ENCODE data around the gene CASK. TPM values are rescaled to one million over a fixed set of nuclear protein-coding genes. Genes with fewer than 3 reads are reported as not detected.

Gene CASK
- total and polyA plus RNA-seq, 12 donors, result 4.7 to 53.0 (median 41.3) TPM

- no peak overlapping the region for H3K27ac ChIP-seq
- no peak for DNase-seq
- no peak overlapping the region for H3K4me3 ChIP-seq
- intact Hi-C loops (cut with DNase I), result no loop called here
- TF ChIP-seq POLR2A (IDR thresholded peaks at IDR 0.05), result no peak
- no peak for TF ChIP-seq CTCF (IDR thresholded peaks at IDR 0.05)
- no peaks in the 10 kb centered on the region for H3K36me3 ChIP-seq (replicated peaks in 1 of 2)
- peaks cover 0 to 4% of the 10 kb centered on the region in 2 donors for H3K4me1 ChIP-seq (replicated peaks in 1 of 2)
- no peaks in the 10 kb centered on the region for H3K9me3 ChIP-seq (replicated peaks in 1 of 3)
- peaks cover 3% of the 10 kb centered on the region for H3K27me3 ChIP-seq
These were observed 219.8 kb downstream of the CASK start for GRCh38 chrX:41703574-41704029.

GRCh38 chrX:41695426-41695825 lies 227.9 kb downstream of the CASK start:
- Histone ChIP-seq H3K9me3 (replicated peaks in 1 of 3) (no peaks in the 10 kb centered on the region), H3K4me3 (no peak overlapping the region), H3K27ac (no peak overlapping the region), H3K36me3 (replicated peaks in 1 of 2) (no peaks in the 10 kb centered on the region), H3K4me1 (replicated peaks in 1 of 2) (peaks cover 0 to 4% of the 10 kb centered on the region in 2 donors), H3K27me3 (no peaks in the 10 kb centered on the region)
- no peak for DNase-seq
- WGBS, 4 donors, result 71 to 86% (median 77%) methylated on average over 7 of the region's 7 CpGs
- intact Hi-C loops (cut with DNase I), result no loop called here
- TF ChIP-seq CTCF (IDR thresholded peaks at IDR 0.05) (no peak), POLR2A (IDR thresholded peaks at IDR 0.05) (no peak)

GRCh38 chrX:41693024-41693423 lies 230.3 kb downstream of the CASK start:
- peaks cover 0 to 4% of the 10 kb centered on the region in 2 donors for H3K4me1 ChIP-seq (replicated peaks in 1 of 2)
- no peak for DNase-seq
- intact Hi-C loops (cut with DNase I), result no loop called here
- no peaks in the 10 kb centered on the region for H3K27me3 ChIP-seq
- peak overlapping the region in 1 of 5 donors; percentile 23 for H3K27ac ChIP-seq
- no peaks in the 10 kb centered on the region for H3K36me3 ChIP-seq (replicated peaks in 1 of 2)
- no peaks in the 10 kb centered on the region for H3K9me3 ChIP-seq (replicated peaks in 1 of 3)
- 74 to 91% (median 89%) methylated on average over 1 to 3 of the region's 3 CpGs for WGBS, 4 donors
- no peak for TF ChIP-seq POLR2A (IDR thresholded peaks at IDR 0.05)
- no peak for TF ChIP-seq CTCF (IDR thresholded peaks at IDR 0.05)
- no peak overlapping the region for H3K4me3 ChIP-seq

GRCh38 chrX:41692162-41692749 lies 231.1 kb downstream of the CASK start:
- Histone ChIP-seq H3K36me3 (replicated peaks in 1 of 2) (no peaks in the 10 kb centered on the region), H3K27ac (peak overlapping the region in 1 of 5 donors; percentile 29)
- 63 to 82% (median 71%) methylated on average over 1 of the region's 1 CpG for WGBS, 4 donors

More at GRCh38 chrX:41692162-41692749, 231.1 kb downstream of the CASK start:
- H3K9me3 ChIP-seq (replicated peaks in 1 of 3), result no peaks in the 10 kb centered on the region
- no peak for TF ChIP-seq CTCF (IDR thresholded peaks at IDR 0.05)
- no peak for TF ChIP-seq POLR2A (IDR thresholded peaks at IDR 0.05)
- no peak overlapping the region for H3K4me3 ChIP-seq
- intact Hi-C loops (cut with DNase I), result no loop called here
- H3K4me1 ChIP-seq (replicated peaks in 1 of 2), result peaks cover 0 to 4% of the 10 kb centered on the region in 2 donors
- H3K27me3 ChIP-seq, result no peaks in the 10 kb centered on the region
- DNase-seq, result no peak

All from adrenal gland (tissue), 12 donors.